ENCODE results near the gene RNF103. TPM values are rescaled to one million over a fixed set of nuclear protein-coding genes. Genes with fewer than 3 reads are reported as not detected.

The RNF103 gene
- total and polyA plus RNA-seq, 4 donors, result 15.4 to 38.2 (median 19.4) TPM

DNA sequence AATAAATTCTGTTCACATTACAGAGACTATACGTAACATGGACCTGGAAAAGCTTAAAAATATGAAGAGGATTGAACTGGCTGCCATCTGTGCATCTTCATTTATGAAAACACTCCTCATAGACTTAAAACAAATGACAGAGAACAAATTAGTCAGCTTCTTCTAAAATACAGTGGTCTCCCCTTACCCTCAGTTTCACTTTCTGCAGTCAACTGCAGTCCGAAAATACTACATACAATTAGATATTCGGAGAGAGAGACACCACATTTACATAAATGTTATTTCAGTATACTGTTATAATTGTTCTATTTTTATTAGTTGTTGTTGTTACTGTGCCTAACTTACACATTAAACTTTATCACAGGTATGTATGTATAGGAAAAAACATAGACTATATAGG, 6.5 kb downstream of the RNF103 start:
- H3K27ac ChIP-seq (ENCODE audit: low read depth in 1 of 2, low read length in 2 of 2), result no peak overlapping the region
- H3K4me1 ChIP-seq (ENCODE audit: control insufficient read depth in 4 of 4, insufficient read depth in 4 of 4, low read length in 3 of 4), result peaks cover 2 to 34% (median 9%) of the 10 kb centered on the region in 4 donors
- no peak overlapping the region for H3K4me3 ChIP-seq (ENCODE audit: low read depth in 1 of 3, low read length in 3 of 3)
- DNase-seq (ENCODE audit: low spot score), result no peak
- no peaks in the 10 kb centered on the region for H3K27me3 ChIP-seq (ENCODE audit: control insufficient read depth in 4 of 4, insufficient read depth in 4 of 4, low read length in 3 of 4)
- peaks cover 4 to 29% (median 15%) of the 10 kb centered on the region in 4 donors for H3K36me3 ChIP-seq (ENCODE audit: control insufficient read depth in 4 of 4, insufficient read depth in 3 of 4, low read depth in 1 of 4, low read length in 3 of 4)
- 94% methylated on average over 3 of the region's 3 CpGs for WGBS
- no peak overlapping the region for H3K9ac ChIP-seq (ENCODE audit: low read depth in 1 of 2, low read length in 2 of 2)
- no peaks in the 10 kb centered on the region for H3K9me3 ChIP-seq (ENCODE audit: control insufficient read depth in 4 of 4, low read length in 3 of 4)
- no peak for TF ChIP-seq JUND (IDR thresholded peaks at IDR 0.05)
- TF ChIP-seq YY1 (IDR thresholded peaks at IDR 0.05), result no peak
- TF ChIP-seq FOXA2 (IDR thresholded peaks at IDR 0.05), result no peak
- no peak for TF ChIP-seq SP1 (IDR thresholded peaks at IDR 0.05)
- TF ChIP-seq RAD21 (IDR thresholded peaks at IDR 0.05), result no peak
- no peak for TF ChIP-seq HNF4A (conservative IDR thresholded peaks at IDR 0.05)
- no peak for TF ChIP-seq EGR1 (IDR thresholded peaks at IDR 0.05; ENCODE audit: low read depth in 2 of 2)
- no peak for TF ChIP-seq GABPA (IDR thresholded peaks at IDR 0.05 in 1 of 2, conservative IDR thresholded peaks at IDR 0.05 in 1 of 2)
- TF ChIP-seq HNF4G (IDR thresholded peaks at IDR 0.05), result no peak

DNA sequence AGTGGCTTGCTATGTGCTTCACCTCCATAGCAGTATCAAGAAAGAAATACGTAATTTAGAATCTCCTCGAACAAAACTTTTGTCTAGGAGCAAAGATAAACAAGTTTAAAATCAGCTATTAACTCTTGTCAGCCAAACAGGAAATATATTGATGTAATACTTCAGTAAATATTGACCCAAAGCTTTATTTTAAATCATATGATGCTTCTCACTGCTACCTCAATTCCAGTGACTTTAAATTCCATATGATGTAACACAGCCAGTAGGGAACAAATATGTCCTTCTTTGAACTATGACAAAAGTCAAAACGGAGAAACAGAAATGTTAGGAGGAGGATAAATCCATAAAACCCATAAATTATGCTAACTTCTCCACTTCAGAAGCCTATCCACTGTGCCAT, 7.2 kb downstream of the RNF103 start:
- H3K9me3 ChIP-seq (ENCODE audit: control insufficient read depth in 4 of 4, low read length in 3 of 4), result no peaks in the 10 kb centered on the region
- no peak for DNase-seq (ENCODE audit: low spot score)
- TF ChIP-seq TAF1 (conservative IDR thresholded peaks at IDR 0.05) (no peak), RXRA (IDR thresholded peaks at IDR 0.05) (peak in 1 of 2 donors; percentile 36)
- H3K27me3 ChIP-seq (ENCODE audit: control insufficient read depth in 4 of 4, insufficient read depth in 4 of 4, low read length in 3 of 4), result no peaks in the 10 kb centered on the region
- 45% methylated on average over 3 of the region's 3 CpGs for WGBS
- no peak overlapping the region for H3K27ac ChIP-seq (ENCODE audit: low read depth in 1 of 2, low read length in 2 of 2)
- H3K4me1 ChIP-seq (ENCODE audit: control insufficient read depth in 4 of 4, insufficient read depth in 4 of 4, low read length in 3 of 4), result peaks cover 2 to 34% (median 9%) of the 10 kb centered on the region in 4 donors
- H3K9ac ChIP-seq (ENCODE audit: low read depth in 1 of 2, low read length in 2 of 2), result no peak overlapping the region
- H3K36me3 ChIP-seq (ENCODE audit: control insufficient read depth in 4 of 4, insufficient read depth in 3 of 4, low read depth in 1 of 4, low read length in 3 of 4), result peaks cover 4 to 33% (median 20%) of the 10 kb centered on the region in 4 donors
- no peak overlapping the region for H3K4me3 ChIP-seq (ENCODE audit: low read depth in 1 of 3, low read length in 3 of 3)

DNA sequence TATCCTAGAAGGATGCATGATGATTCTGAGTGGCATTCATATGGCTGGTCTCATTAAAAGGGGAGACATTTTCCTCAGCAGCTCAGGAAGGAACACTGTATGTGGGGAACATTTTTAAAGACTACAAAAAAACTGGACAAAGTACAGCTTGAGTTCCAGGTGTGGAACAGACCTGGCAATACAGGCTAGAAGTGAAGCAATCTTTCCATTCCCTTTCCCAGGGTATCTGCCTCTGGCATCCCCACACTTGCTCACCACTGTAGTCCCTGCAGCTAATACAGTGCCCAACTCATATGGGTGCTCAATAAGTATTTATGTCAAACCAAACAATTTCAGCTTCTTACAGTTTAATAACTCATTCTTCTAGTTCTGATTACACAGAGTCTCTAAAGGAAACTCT, 8.1 kb downstream of the RNF103 start:
- peaks cover 4 to 42% (median 27%) of the 10 kb centered on the region in 4 donors for H3K36me3 ChIP-seq (ENCODE audit: control insufficient read depth in 4 of 4, insufficient read depth in 3 of 4, low read depth in 1 of 4, low read length in 3 of 4)
- no peak overlapping the region for H3K27ac ChIP-seq (ENCODE audit: low read depth in 1 of 2, low read length in 2 of 2)

More for the DNA sequence above, 8.1 kb downstream of the RNF103 start:
- Histone ChIP-seq H3K4me3 (ENCODE audit: low read depth in 1 of 3, low read length in 3 of 3) (no peak overlapping the region), H3K4me1 (ENCODE audit: control insufficient read depth in 4 of 4, insufficient read depth in 4 of 4, low read length in 3 of 4) (peaks cover 2 to 27% (median 9%) of the 10 kb centered on the region in 4 donors), H3K27me3 (ENCODE audit: control insufficient read depth in 4 of 4, insufficient read depth in 4 of 4, low read length in 3 of 4) (no peaks in the 10 kb centered on the region), H3K9ac (ENCODE audit: low read depth in 1 of 2, low read length in 2 of 2) (no peak overlapping the region), H3K9me3 (ENCODE audit: control insufficient read depth in 4 of 4, low read length in 3 of 4) (no peaks in the 10 kb centered on the region)
- no peak for DNase-seq (ENCODE audit: low spot score)
- TF ChIP-seq GABPA (IDR thresholded peaks at IDR 0.05 in 1 of 2, conservative IDR thresholded peaks at IDR 0.05 in 1 of 2) (no peak), YY1 (IDR thresholded peaks at IDR 0.05) (peak; percentile 55), EGR1 (IDR thresholded peaks at IDR 0.05; ENCODE audit: low read depth in 2 of 2) (peak; percentile 71 to 77), FOXA2 (IDR thresholded peaks at IDR 0.05) (peak; percentile 26), RXRA (IDR thresholded peaks at IDR 0.05) (peak; percentile 54 to 65), RAD21 (IDR thresholded peaks at IDR 0.05) (peak; percentile 51 to 70), FOXA1 (IDR thresholded peaks at IDR 0.05) (no peak), NR2F2 (IDR thresholded peaks at IDR 0.05) (no peak), SP1 (IDR thresholded peaks at IDR 0.05) (peak; percentile 74), TAF1 (conservative IDR thresholded peaks at IDR 0.05) (peak; percentile 37), JUND (IDR thresholded peaks at IDR 0.05) (peak in 1 of 2 donors; percentile 21), HNF4G (IDR thresholded peaks at IDR 0.05) (peak; percentile 68), HNF4A (conservative IDR thresholded peaks at IDR 0.05) (peak; percentile 84 to 86)
- TF ChIP-seq, protein P1, sequence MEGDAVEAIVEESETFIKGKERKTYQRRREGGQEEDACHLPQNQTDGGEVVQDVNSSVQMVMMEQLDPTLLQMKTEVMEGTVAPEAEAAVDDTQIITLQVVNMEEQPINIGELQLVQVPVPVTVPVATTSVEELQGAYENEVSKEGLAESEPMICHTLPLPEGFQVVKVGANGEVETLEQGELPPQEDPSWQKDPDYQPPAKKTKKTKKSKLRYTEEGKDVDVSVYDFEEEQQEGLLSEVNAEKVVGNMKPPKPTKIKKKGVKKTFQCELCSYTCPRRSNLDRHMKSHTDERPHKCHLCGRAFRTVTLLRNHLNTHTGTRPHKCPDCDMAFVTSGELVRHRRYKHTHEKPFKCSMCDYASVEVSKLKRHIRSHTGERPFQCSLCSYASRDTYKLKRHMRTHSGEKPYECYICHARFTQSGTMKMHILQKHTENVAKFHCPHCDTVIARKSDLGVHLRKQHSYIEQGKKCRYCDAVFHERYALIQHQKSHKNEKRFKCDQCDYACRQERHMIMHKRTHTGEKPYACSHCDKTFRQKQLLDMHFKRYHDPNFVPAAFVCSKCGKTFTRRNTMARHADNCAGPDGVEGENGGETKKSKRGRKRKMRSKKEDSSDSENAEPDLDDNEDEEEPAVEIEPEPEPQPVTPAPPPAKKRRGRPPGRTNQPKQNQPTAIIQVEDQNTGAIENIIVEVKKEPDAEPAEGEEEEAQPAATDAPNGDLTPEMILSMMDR (IDR thresholded peaks at IDR 0.05; ENCODE audit: low read depth, low read length, missing input control), result no peak
- TF ChIP-seq, protein P2, sequence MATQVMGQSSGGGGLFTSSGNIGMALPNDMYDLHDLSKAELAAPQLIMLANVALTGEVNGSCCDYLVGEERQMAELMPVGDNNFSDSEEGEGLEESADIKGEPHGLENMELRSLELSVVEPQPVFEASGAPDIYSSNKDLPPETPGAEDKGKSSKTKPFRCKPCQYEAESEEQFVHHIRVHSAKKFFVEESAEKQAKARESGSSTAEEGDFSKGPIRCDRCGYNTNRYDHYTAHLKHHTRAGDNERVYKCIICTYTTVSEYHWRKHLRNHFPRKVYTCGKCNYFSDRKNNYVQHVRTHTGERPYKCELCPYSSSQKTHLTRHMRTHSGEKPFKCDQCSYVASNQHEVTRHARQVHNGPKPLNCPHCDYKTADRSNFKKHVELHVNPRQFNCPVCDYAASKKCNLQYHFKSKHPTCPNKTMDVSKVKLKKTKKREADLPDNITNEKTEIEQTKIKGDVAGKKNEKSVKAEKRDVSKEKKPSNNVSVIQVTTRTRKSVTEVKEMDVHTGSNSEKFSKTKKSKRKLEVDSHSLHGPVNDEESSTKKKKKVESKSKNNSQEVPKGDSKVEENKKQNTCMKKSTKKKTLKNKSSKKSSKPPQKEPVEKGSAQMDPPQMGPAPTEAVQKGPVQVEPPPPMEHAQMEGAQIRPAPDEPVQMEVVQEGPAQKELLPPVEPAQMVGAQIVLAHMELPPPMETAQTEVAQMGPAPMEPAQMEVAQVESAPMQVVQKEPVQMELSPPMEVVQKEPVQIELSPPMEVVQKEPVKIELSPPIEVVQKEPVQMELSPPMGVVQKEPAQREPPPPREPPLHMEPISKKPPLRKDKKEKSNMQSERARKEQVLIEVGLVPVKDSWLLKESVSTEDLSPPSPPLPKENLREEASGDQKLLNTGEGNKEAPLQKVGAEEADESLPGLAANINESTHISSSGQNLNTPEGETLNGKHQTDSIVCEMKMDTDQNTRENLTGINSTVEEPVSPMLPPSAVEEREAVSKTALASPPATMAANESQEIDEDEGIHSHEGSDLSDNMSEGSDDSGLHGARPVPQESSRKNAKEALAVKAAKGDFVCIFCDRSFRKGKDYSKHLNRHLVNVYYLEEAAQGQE (IDR thresholded peaks at IDR 0.05), result no peak
- TF ChIP-seq, protein P3, sequence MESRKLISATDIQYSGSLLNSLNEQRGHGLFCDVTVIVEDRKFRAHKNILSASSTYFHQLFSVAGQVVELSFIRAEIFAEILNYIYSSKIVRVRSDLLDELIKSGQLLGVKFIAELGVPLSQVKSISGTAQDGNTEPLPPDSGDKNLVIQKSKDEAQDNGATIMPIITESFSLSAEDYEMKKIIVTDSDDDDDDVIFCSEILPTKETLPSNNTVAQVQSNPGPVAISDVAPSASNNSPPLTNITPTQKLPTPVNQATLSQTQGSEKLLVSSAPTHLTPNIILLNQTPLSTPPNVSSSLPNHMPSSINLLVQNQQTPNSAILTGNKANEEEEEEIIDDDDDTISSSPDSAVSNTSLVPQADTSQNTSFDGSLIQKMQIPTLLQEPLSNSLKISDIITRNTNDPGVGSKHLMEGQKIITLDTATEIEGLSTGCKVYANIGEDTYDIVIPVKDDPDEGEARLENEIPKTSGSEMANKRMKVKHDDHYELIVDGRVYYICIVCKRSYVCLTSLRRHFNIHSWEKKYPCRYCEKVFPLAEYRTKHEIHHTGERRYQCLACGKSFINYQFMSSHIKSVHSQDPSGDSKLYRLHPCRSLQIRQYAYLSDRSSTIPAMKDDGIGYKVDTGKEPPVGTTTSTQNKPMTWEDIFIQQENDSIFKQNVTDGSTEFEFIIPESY (IDR thresholded peaks at IDR 0.05), result peak; percentile 35
- TF ChIP-seq, protein P4, sequence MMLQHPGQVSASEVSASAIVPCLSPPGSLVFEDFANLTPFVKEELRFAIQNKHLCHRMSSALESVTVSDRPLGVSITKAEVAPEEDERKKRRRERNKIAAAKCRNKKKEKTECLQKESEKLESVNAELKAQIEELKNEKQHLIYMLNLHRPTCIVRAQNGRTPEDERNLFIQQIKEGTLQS (IDR thresholded peaks at IDR 0.05), result peak; percentile 56
- TF ChIP-seq, protein P5, sequence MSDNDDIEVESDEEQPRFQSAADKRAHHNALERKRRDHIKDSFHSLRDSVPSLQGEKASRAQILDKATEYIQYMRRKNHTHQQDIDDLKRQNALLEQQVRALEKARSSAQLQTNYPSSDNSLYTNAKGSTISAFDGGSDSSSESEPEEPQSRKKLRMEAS (IDR thresholded peaks at IDR 0.05), result peak; percentile 45

Measured in liver (tissue), 9 donors.